SJCRH30 (cell line): ENCODE results near the gene ABCA8. TPM values are rescaled to one million over a fixed set of nuclear protein-coding genes. Genes with fewer than 3 reads are reported as not detected.

Experiments used
- total RNA-seq: library from RNA; depleted of rRNA; stranded (reverse); fragments of >200 nt; shearing (Covaris generic); gene quantifications from 2 replicates; pipeline ENCODE4 v1.2.3, GENCODE V29; 2014; rRNA removed

ABCA8 gene
- total RNA-seq, 1 experiment from 2014 or later, result not detected

Other genes with a start within 250 kb of the ABCA8 start
- gene ABCA9, start 105.5 kb upstream of the ABCA8 start, total RNA-seq, result not detected in 2 replicates
- not detected in 2 replicates for gene ABCA6, start 186.5 kb upstream of the ABCA8 start, total RNA-seq